Keratinocyte (primary cell): Measurements from ENCODE around the gene INPP5A. TPM values are rescaled to one million over a fixed set of nuclear protein-coding genes. Genes with fewer than 3 reads are reported as not detected.

Source experiments
- DNase-seq: peaks from one replicate; pipeline ENCODE4 v3.0.0-alpha.2; 2011; ENCODE audit warnings: low read depth, missing footprints, low spot score
- FAIRE-seq: peaks from 2 replicates; lab custom pipeline; 2011; peaks lifted over from hg19 to GRCh38; lab: Jason Lieb, UNC
- H2AFZ ChIP-seq: 2 replicates; pipeline ENCODE4 v1.6.0; 2012; ENCODE audit warnings: low read length, control low read depth, inconsistent platforms; ENCODE audit not compliant: control insufficient read depth
- H3K27ac ChIP-seq: 2 replicates; pipeline ENCODE4 v1.5.1; 2011; ENCODE audit warnings: low read length; ENCODE audit not compliant: control insufficient read depth, insufficient read depth
- H3K27me3 ChIP-seq: 3 replicates; pipeline ENCODE4 v1.6.0; 2011; ENCODE audit warnings: low read length; ENCODE audit not compliant: control insufficient read depth, insufficient read depth; ENCODE audit errors: extremely low read depth
- H3K36me3 ChIP-seq, 2 experiments: 2 replicates in 1 of 2; 3 replicates in 1 of 2; pipeline ENCODE4 v1.5.1; 2011; ENCODE audit warnings: low read length in 2 of 2, mild to moderate bottlenecking in 1 of 2; ENCODE audit not compliant: control insufficient read depth in 2 of 2, insufficient read depth in 2 of 2; ENCODE audit errors: extremely low read depth in 1 of 2
- H3K4me1 ChIP-seq: 3 replicates; pipeline ENCODE4 v1.5.1; 2011; ENCODE audit warnings: low read length; ENCODE audit not compliant: control insufficient read depth, insufficient read depth; ENCODE audit errors: extremely low read depth
- H3K4me2 ChIP-seq: 3 replicates; pipeline ENCODE4 v1.6.0; 2011; ENCODE audit warnings: low read depth, low read length; ENCODE audit not compliant: control insufficient read depth, insufficient read depth; ENCODE audit errors: extremely low read depth
- H3K4me3 ChIP-seq, 3 experiments: fragments of 200-600 bp in 1 of 3; sonication (generic) in 1 of 3; 2 replicates in 2 of 3; 3 replicates in 1 of 3; pipeline ENCODE4 v1.5.1; 2011 to 2016; ENCODE audit warnings: low read length in 3 of 3, mild to moderate bottlenecking in 3 of 3, control low read depth in 2 of 3, inconsistent platforms in 1 of 3, low read depth in 1 of 3, mixed read lengths in 1 of 3, mixed run types in 1 of 3, moderate library complexity in 1 of 3; ENCODE audit not compliant: control insufficient read depth in 2 of 3, insufficient read depth in 2 of 3; ENCODE audit errors: extremely low read depth in 1 of 3
- H3K79me2 ChIP-seq: 2 replicates; pipeline ENCODE4 v1.6.0; 2012; ENCODE audit warnings: low read length; ENCODE audit not compliant: control insufficient read depth, insufficient read depth
- H3K9ac ChIP-seq: 3 replicates; pipeline ENCODE4 v1.6.0; 2011; ENCODE audit warnings: low read length; ENCODE audit not compliant: control insufficient read depth, insufficient read depth; ENCODE audit errors: extremely low read depth
- H3K9me1 ChIP-seq: 3 replicates; pipeline ENCODE4 v1.6.0; 2011; ENCODE audit warnings: low read length; ENCODE audit not compliant: control insufficient read depth, insufficient read depth; ENCODE audit errors: extremely low read depth
- H3K9me3 ChIP-seq: 2 replicates; pipeline ENCODE4 v1.5.1; 2012; ENCODE audit warnings: low read depth, low read length; ENCODE audit not compliant: control insufficient read depth
- H4K20me1 ChIP-seq: 3 replicates; pipeline ENCODE4 v1.6.0; 2011; ENCODE audit warnings: low read length; ENCODE audit not compliant: control insufficient read depth, insufficient read depth; ENCODE audit errors: extremely low read depth
- EZH2 ChIP-seq: IDR thresholded peaks from one replicate; pipeline ENCODE4 v1.6.1; 2012; ENCODE audit warnings: inconsistent platforms, mild to moderate bottlenecking, low read length, moderate library complexity
- dilution Hi-C: fragments of 300-500 bp; cut with MboI; formaldehyde crosslinking; loops from one replicate; pipeline ENCODE4 v1.7.0; 2020; ENCODE audit warnings: low sequenced_read_pairs; ENCODE audit not compliant: extremely low pct_ligation_motif_present
- polyA plus RNA-seq, 5 experiments: library from polyadenylated mRNA; depleted of rRNA in 3 of 5; stranded (reverse) in 3 of 5; stranded (forward) in 1 of 5; unstranded in 1 of 5; fragments of >200 nt; gene quantifications; 1 replicate in 1 of 5; 2 replicates in 3 of 5; 3 replicates in 1 of 5; pipeline versions ENCODE4 v1.2.1 to v1.2.3, GENCODE V29; 2011 to 2012; ENCODE audit warnings: missing spikeins in 2 of 5, low read depth in 1 of 5, low replicate concordance in 1 of 5
- TF ChIP-seq, protein P1 (sequence below), 3 experiments: IDR thresholded peaks in 1 of 3; conservative IDR thresholded peaks in 1 of 3; optimal IDR thresholded peaks in 1 of 3; 2 replicates in 2 of 3; 3 replicates in 1 of 3; pipeline versions ENCODE3 to v1.5.1; 2011; ENCODE audit warnings: low read length in 3 of 3, mild to moderate bottlenecking in 3 of 3, moderate library complexity in 2 of 3, control low read depth in 1 of 3, inconsistent platforms in 1 of 3; ENCODE audit not compliant: insufficient read depth in 2 of 3; ENCODE audit errors: extremely low read depth in 1 of 3

The INPP5A gene
- polyA plus RNA-seq, 1 donor (not counting 4 experiments of a cell fraction or from before 2014, with no cell fraction given): 11.2 TPM

DNA sequence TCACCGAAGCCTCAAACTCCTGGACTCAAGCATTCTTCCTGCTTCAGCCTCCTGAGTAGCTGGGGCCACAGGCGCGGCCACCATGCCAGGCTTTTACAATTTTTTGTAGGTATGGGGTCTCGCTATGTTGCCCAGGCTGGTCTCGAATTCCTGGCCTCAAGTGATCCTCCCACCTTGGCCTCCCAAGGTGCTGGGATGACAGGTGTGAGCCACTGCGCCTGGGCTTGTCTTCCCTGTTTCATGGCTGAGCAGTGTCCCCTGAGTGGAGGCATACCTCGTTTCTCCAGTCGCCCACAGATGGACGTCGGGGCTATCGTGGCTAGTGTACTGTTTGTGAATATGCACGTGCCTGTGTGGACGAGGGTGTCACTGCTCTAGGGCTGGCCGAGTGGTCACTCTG lies 11.3 kb downstream of the INPP5A start:
- Histone ChIP-seq H3K4me1 (peaks cover 4% of the 10 kb centered on the region), H3K27ac (no peak overlapping the region), H3K4me2 (no peak overlapping the region), H4K20me1 (peaks cover 4% of the 10 kb centered on the region), H3K79me2 (peaks cover 33% of the 10 kb centered on the region), H3K9ac (no peak overlapping the region), H3K27me3 (no peaks in the 10 kb centered on the region), H3K9me1 (no peaks in the 10 kb centered on the region), H2AFZ (no peak overlapping the region), H3K4me3 (no peak overlapping the region), H3K36me3 (no peaks in the 10 kb centered on the region), H3K9me3 (no peaks in the 10 kb centered on the region)
- TF ChIP-seq, protein P1, sequence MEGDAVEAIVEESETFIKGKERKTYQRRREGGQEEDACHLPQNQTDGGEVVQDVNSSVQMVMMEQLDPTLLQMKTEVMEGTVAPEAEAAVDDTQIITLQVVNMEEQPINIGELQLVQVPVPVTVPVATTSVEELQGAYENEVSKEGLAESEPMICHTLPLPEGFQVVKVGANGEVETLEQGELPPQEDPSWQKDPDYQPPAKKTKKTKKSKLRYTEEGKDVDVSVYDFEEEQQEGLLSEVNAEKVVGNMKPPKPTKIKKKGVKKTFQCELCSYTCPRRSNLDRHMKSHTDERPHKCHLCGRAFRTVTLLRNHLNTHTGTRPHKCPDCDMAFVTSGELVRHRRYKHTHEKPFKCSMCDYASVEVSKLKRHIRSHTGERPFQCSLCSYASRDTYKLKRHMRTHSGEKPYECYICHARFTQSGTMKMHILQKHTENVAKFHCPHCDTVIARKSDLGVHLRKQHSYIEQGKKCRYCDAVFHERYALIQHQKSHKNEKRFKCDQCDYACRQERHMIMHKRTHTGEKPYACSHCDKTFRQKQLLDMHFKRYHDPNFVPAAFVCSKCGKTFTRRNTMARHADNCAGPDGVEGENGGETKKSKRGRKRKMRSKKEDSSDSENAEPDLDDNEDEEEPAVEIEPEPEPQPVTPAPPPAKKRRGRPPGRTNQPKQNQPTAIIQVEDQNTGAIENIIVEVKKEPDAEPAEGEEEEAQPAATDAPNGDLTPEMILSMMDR (optimal IDR thresholded peaks at IDR 0.05 in 1 of 3, IDR thresholded peaks at IDR 0.05 in 1 of 3, conservative IDR thresholded peaks at IDR 0.05 in 1 of 3; ENCODE audit: extremely low read depth in 1 of 3, insufficient read depth in 2 of 3, low read length in 3 of 3): no peak
- TF ChIP-seq EZH2: no peak
- FAIRE-seq: no peak
- dilution Hi-C loops: no loop called here
- DNase-seq: no peak

DNA sequence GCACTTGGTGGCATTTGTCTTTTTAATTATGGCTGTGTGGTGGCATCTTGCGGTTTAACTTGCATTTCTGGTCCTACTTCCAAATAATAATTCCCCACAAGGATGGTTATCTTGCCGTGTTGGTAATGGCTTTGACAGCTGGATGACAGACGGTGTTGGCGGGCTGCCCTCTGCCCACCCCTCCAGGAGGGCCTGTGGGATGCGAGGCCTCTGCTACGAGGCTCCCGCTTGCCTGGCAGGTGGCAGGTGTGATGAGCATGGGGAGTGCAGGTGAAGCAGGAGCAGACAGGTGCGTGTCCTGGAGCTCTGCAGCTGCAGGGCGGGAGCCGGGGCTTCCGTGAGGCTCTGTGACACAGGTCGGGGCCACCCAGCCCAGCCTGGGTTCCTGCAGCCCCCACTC lies 11.8 kb downstream of the INPP5A start:
- Histone ChIP-seq H3K36me3 (no peaks in the 10 kb centered on the region), H3K27me3 (no peaks in the 10 kb centered on the region), H3K9me1 (no peaks in the 10 kb centered on the region), H4K20me1 (peaks cover 4% of the 10 kb centered on the region), H3K9ac (no peak overlapping the region), H3K4me3 (no peak overlapping the region), H3K4me2 (no peak overlapping the region), H3K4me1 (peaks cover 1% of the 10 kb centered on the region), H2AFZ (no peak overlapping the region), H3K27ac (no peak overlapping the region), H3K9me3 (no peaks in the 10 kb centered on the region), H3K79me2 (peaks cover 32% of the 10 kb centered on the region)
- FAIRE-seq: no peak
- dilution Hi-C loops: no loop called here
- no peak for TF ChIP-seq EZH2
- TF ChIP-seq, protein P1 (optimal IDR thresholded peaks at IDR 0.05 in 1 of 3, IDR thresholded peaks at IDR 0.05 in 1 of 3, conservative IDR thresholded peaks at IDR 0.05 in 1 of 3; ENCODE audit: extremely low read depth in 1 of 3, insufficient read depth in 2 of 3, low read length in 3 of 3): no peak
- no peak for DNase-seq
